HPDE6-E6E7 (cell line): ENCODE measurements around the gene LRRC55.
"Not testable (repeated sequence)": the region's sequence is repeated elsewhere in the genome, so short reads cannot be mapped to it uniquely, and the experiment has no call there.

ENCODE experiments used
- DNase-seq: peaks from one replicate; pipeline ENCODE4 v3.0.0; 2011; ENCODE audit warnings: missing footprints; ENCODE audit errors: extremely low spot score

The LRRC55 gene

GRCh38 chr11:57161351-57161750 lies 20.4 kb upstream of the LRRC55 start:
- DNase-seq, result no peak

- no peak for DNase-seq
Measured at GRCh38 chr11:57162179-57162898, 19.4 kb upstream of the LRRC55 start.

GRCh38 chr11:57163160-57163868 lies 18.4 kb upstream of the LRRC55 start:
- no peak for DNase-seq

- no peak for DNase-seq
Measured at GRCh38 chr11:57164317-57164716, 17.4 kb upstream of the LRRC55 start.

GRCh38 chr11:57167125-57167846 lies 14.5 kb upstream of the LRRC55 start:
- DNase-seq, result no peak

- not testable (repeated sequence) for DNase-seq
Measured at GRCh38 chr11:57169732-57170313, 11.9 kb upstream of the LRRC55 start.

GRCh38 chr11:57172031-57172430 lies 9.7 kb upstream of the LRRC55 start:
- DNase-seq, result no peak

GRCh38 chr11:57174656-57175055 lies 7.1 kb upstream of the LRRC55 start:
- no peak for DNase-seq

- DNase-seq, result no peak
Measured at GRCh38 chr11:57175478-57175877, 6.3 kb upstream of the LRRC55 start.

- no peak for DNase-seq
Measured at GRCh38 chr11:57178334-57178733, 3.4 kb upstream of the LRRC55 start.

- no peak for DNase-seq
Measured at GRCh38 chr11:57179681-57180080, 2.1 kb upstream of the LRRC55 start.

- DNase-seq, result no peak
Measured at GRCh38 chr11:57180081-57180561, 1.6 kb upstream of the LRRC55 start.

GRCh38 chr11:57180964-57181363 lies 789 bp upstream of the LRRC55 start:
- DNase-seq, result no peak

GRCh38 chr11:57182896-57183295 lies 1.1 kb downstream of the LRRC55 start:
- no peak for DNase-seq

- no peak for DNase-seq
Measured at GRCh38 chr11:57190548-57190947, 8.8 kb downstream of the LRRC55 start.

- no peak for DNase-seq
Measured at GRCh38 chr11:57191311-57192219, 9.8 kb downstream of the LRRC55 start.

GRCh38 chr11:57192316-57192715 lies 10.6 kb downstream of the LRRC55 start:
- no peak for DNase-seq

GRCh38 chr11:57196596-57196995 lies 14.8 kb downstream of the LRRC55 start:
- no peak for DNase-seq

- DNase-seq, result no peak
Measured at GRCh38 chr11:57197762-57198161, 16.0 kb downstream of the LRRC55 start.

GRCh38 chr11:57199330-57199729 lies 17.6 kb downstream of the LRRC55 start:
- no peak for DNase-seq

- no peak for DNase-seq
Measured at GRCh38 chr11:57200917-57201316, 19.2 kb downstream of the LRRC55 start.
